Trophoblast cell (in vitro differentiated cells and primary cell): ENCODE results near the gene BRAF.

ENCODE experiments used
- DNase-seq, 2 donors: peaks; one replicate each; pipeline ENCODE4 v3.0.0-alpha.2; 2016
- H2AFZ ChIP-seq: 2 replicates; pipeline ENCODE4 v1.6.1; 2013; ENCODE audit warnings: low read length, moderate library complexity, mild to moderate bottlenecking; ENCODE audit not compliant: insufficient read depth, poor library complexity
- H2AK5ac ChIP-seq: 2 replicates; pipeline ENCODE4 v1.6.1; 2013; ENCODE audit warnings: mild to moderate bottlenecking, low read length
- H2BK120ac ChIP-seq: 2 replicates; pipeline ENCODE4 v1.6.1; 2013; ENCODE audit warnings: low read length, mild to moderate bottlenecking, moderate library complexity; ENCODE audit not compliant: insufficient read depth, poor library complexity
- H2BK12ac ChIP-seq: 2 replicates; pipeline ENCODE4 v1.6.1; 2013; ENCODE audit warnings: mild to moderate bottlenecking, low read length, moderate library complexity
- H2BK5ac ChIP-seq: 2 replicates; pipeline ENCODE4 v1.6.1; 2013; ENCODE audit warnings: low read length, low read depth, moderate library complexity, mild to moderate bottlenecking; ENCODE audit not compliant: poor library complexity
- H3K14ac ChIP-seq: 2 replicates; pipeline ENCODE4 v1.6.1; 2013; ENCODE audit warnings: mild to moderate bottlenecking, low read length
- H3K18ac ChIP-seq: 2 replicates; pipeline ENCODE4 v1.6.1; 2013; ENCODE audit warnings: mild to moderate bottlenecking, low read length
- H3K23ac ChIP-seq: 2 replicates; pipeline ENCODE4 v1.6.1; 2013; ENCODE audit warnings: low read length
- H3K27ac ChIP-seq: 2 replicates; pipeline ENCODE4 v1.5.1; 2013; ENCODE audit warnings: low read depth, mild to moderate bottlenecking, inconsistent platforms, low read length, moderate library complexity
- H3K27me3 ChIP-seq: 2 replicates; pipeline ENCODE4 v1.6.1; 2013; ENCODE audit warnings: inconsistent platforms, mild to moderate bottlenecking, low read length, moderate library complexity; ENCODE audit not compliant: insufficient read depth
- H3K36me3 ChIP-seq, 2 experiments: 1 replicate in 1 of 2; 2 replicates in 1 of 2; pipeline ENCODE4 v1.6.1; 2013; ENCODE audit warnings: low read length in 2 of 2, mild to moderate bottlenecking in 2 of 2, moderate library complexity in 1 of 2; ENCODE audit not compliant: insufficient read depth in 2 of 2, control insufficient read depth in 1 of 2
- H3K4ac ChIP-seq: 2 replicates; pipeline ENCODE4 v1.6.1; 2013; ENCODE audit warnings: low read depth, mild to moderate bottlenecking, low read length, moderate library complexity
- H3K4me1 ChIP-seq, 2 experiments: 1 replicate in 1 of 2; 2 replicates in 1 of 2; pipeline ENCODE4 v1.6.1; 2013; ENCODE audit warnings: low read length in 2 of 2, mild to moderate bottlenecking in 2 of 2, moderate library complexity in 1 of 2; ENCODE audit not compliant: insufficient read depth in 2 of 2, control insufficient read depth in 1 of 2
- H3K4me2 ChIP-seq: 2 replicates; pipeline ENCODE4 v1.6.1; 2013; ENCODE audit warnings: inconsistent platforms, mild to moderate bottlenecking, low read length, moderate library complexity
- H3K4me3 ChIP-seq: 2 replicates; pipeline ENCODE4 v1.5.1; 2013; ENCODE audit warnings: mild to moderate bottlenecking, low read depth, low read length, inconsistent platforms
- H3K79me1 ChIP-seq: one replicate; pipeline ENCODE4 v1.6.1; 2013; ENCODE audit warnings: low read length
- H3K79me2 ChIP-seq: 2 replicates; pipeline ENCODE4 v1.6.1; 2013; ENCODE audit warnings: low read length, mild to moderate bottlenecking; ENCODE audit not compliant: control insufficient read depth, insufficient read depth, poor library complexity
- H3K9ac ChIP-seq: 2 replicates; pipeline ENCODE4 v1.6.1; 2013; ENCODE audit warnings: mild to moderate bottlenecking, low read length
- H3K9me3 ChIP-seq: 2 replicates; pipeline ENCODE4 v1.6.1; 2013; ENCODE audit warnings: low read depth, mild to moderate bottlenecking, control low read depth, inconsistent platforms, low read length; ENCODE audit not compliant: insufficient read depth
- H4K12ac ChIP-seq: 2 replicates; pipeline ENCODE4 v1.6.1; 2013; ENCODE audit warnings: low read depth, mild to moderate bottlenecking, low read length, moderate library complexity
- H4K8ac ChIP-seq: 2 replicates; pipeline ENCODE4 v1.6.1; 2013; ENCODE audit warnings: low read depth, mild to moderate bottlenecking, low read length, moderate library complexity
- H4K91ac ChIP-seq: one replicate; pipeline ENCODE4 v1.6.1; 2013; ENCODE audit warnings: low read depth, mild to moderate bottlenecking, low read length, moderate library complexity
- WGBS: extraction: QIAGEN DNeasy Blood & Tissue Kit; methylation state at CpG from one replicate; pipeline ENCODE4 v1.1.7; 2013; ENCODE audit warnings: missing lambda C conversion rate; ENCODE audit not compliant: insufficient read length, insufficient coverage; ENCODE audit errors: extremely low coverage; 5-methylcytosine and 5-hydroxymethylcytosine counted together

BRAF gene

GRCh38 chr7:140696680-140697446 is 227.9 kb downstream of the BRAF start, which contains the start of gene NDUFB2:
TSS of gene NDUFB2 (plus strand) at chr7:140696708. CDS start at chr7:140696745, 37 bp downstream.
- no peak within 1 kb of the TSS for H3K23ac ChIP-seq
- peak within 1 kb of the TSS; percentile 97 for H2BK120ac ChIP-seq
- H3K4me3 ChIP-seq: peak within 1 kb of the TSS; percentile 94
- H3K9ac ChIP-seq: peak within 1 kb of the TSS; percentile 91
- peak within 1 kb of the TSS; percentile 94 for H3K27ac ChIP-seq
- H3K9me3 ChIP-seq: no peaks in the 10 kb centered on the region
- peak within 1 kb of the TSS; percentile 81 for H3K14ac ChIP-seq
- H4K8ac ChIP-seq: peak within 1 kb of the TSS; percentile 99
- peaks cover 0 to 5% of the 10 kb centered on the region in 2 experiments for H3K36me3 ChIP-seq
- peak within 1 kb of the TSS; percentile 99 for H2AFZ ChIP-seq
- no peaks in the 10 kb centered on the region for H3K27me3 ChIP-seq
- peak; percentile 33 to 71 for DNase-seq
- peak within 1 kb of the TSS; percentile 100 for H3K18ac ChIP-seq
- peak within 1 kb of the TSS; percentile 60 for H3K4me2 ChIP-seq
- peaks cover 12% of the 10 kb centered on the region for H3K79me1 ChIP-seq
- peaks cover 15% of the 10 kb centered on the region for H3K79me2 ChIP-seq
- peak within 1 kb of the TSS; percentile 99 for H4K12ac ChIP-seq
- H4K91ac ChIP-seq: peak within 1 kb of the TSS; percentile 95
- H2BK12ac ChIP-seq: no peak within 1 kb of the TSS
- H3K4ac ChIP-seq: peak within 1 kb of the TSS; percentile 89
- H2AK5ac ChIP-seq: no peak within 1 kb of the TSS
- no CpG with 5 or more reads among the region's 82 CpGs for WGBS
- peak within 1 kb of the TSS; percentile 93 for H2BK5ac ChIP-seq
- H3K4me1 ChIP-seq: peaks cover 5 to 8% of the 10 kb centered on the region in 2 experiments

GRCh38 chr7:140696024-140696679 is 228.6 kb downstream of the BRAF start:
- Histone ChIP-seq H2BK12ac (no peak overlapping the region), H3K23ac (no peak overlapping the region), H3K79me2 (peaks cover 15% of the 10 kb centered on the region), H3K14ac (peak overlapping the region; percentile 3), H2BK120ac (no peak overlapping the region), H3K4ac (no peak overlapping the region), H3K9me3 (no peaks in the 10 kb centered on the region), H4K8ac (peak overlapping the region; percentile 96), H3K4me3 (no peak overlapping the region), H3K79me1 (peaks cover 12% of the 10 kb centered on the region), H4K91ac (peak overlapping the region; percentile 49), H4K12ac (peak overlapping the region; percentile 85), H3K27ac (peak overlapping the region; percentile 94), H3K4me2 (peak overlapping the region; percentile 56), H3K4me1 (peaks cover 5 to 8% of the 10 kb centered on the region in 2 experiments), H2AFZ (peak overlapping the region; percentile 14), H3K27me3 (no peaks in the 10 kb centered on the region), H3K18ac (peak overlapping the region; percentile 63), H2BK5ac (peak overlapping the region; percentile 51), H3K9ac (no peak overlapping the region), H2AK5ac (no peak overlapping the region), H3K36me3 (peaks cover 4 to 8% of the 10 kb centered on the region in 2 experiments)
- WGBS: no CpG with 5 or more reads among the region's 23 CpGs
- DNase-seq: peak; percentile 88 to 93

DNA sequence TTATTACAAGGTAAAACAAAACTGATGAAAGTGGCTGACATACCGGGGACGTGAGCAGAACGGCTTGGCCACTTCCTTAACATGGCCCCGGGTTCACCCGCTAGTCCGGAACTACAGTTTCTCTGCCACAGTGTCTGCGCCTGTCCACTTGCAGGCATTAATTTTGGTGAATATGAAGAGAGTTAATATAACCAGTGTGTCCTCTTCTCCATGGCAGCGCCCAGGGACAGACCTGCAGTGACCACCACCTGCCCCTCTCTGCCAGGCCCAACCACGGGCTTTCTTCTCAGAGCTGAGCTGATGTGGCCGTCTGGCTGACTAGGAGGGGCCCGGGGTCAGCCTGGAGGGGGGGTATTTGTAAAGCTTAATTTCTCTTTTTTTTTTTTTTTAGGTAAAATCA is 229.3 kb downstream of the BRAF start:
- no peak overlapping the region for H4K91ac ChIP-seq
- peaks cover 5 to 8% of the 10 kb centered on the region in 2 experiments for H3K4me1 ChIP-seq
- H3K18ac ChIP-seq: no peak overlapping the region
- H3K4ac ChIP-seq: no peak overlapping the region
- no peaks in the 10 kb centered on the region for H3K27me3 ChIP-seq
- H3K9ac ChIP-seq: no peak overlapping the region
- no peak overlapping the region for H2BK5ac ChIP-seq
- peak overlapping the region; percentile 46 for H4K12ac ChIP-seq
- no peak overlapping the region for H2BK12ac ChIP-seq
- no peak overlapping the region for H4K8ac ChIP-seq
- H2AK5ac ChIP-seq: no peak overlapping the region
- no peak overlapping the region for H2AFZ ChIP-seq
- no peaks in the 10 kb centered on the region for H3K9me3 ChIP-seq
- H3K79me2 ChIP-seq: peaks cover 15% of the 10 kb centered on the region
- H3K14ac ChIP-seq: no peak overlapping the region
- no peak overlapping the region for H3K4me3 ChIP-seq
- no peak for DNase-seq
- no peak overlapping the region for H3K27ac ChIP-seq
- H3K79me1 ChIP-seq: peaks cover 12% of the 10 kb centered on the region
- H2BK120ac ChIP-seq: no peak overlapping the region
- no CpG with 5 or more reads among the region's 11 CpGs for WGBS
- H3K23ac ChIP-seq: no peak overlapping the region
- peaks cover 4 to 8% of the 10 kb centered on the region in 2 experiments for H3K36me3 ChIP-seq
- no peak overlapping the region for H3K4me2 ChIP-seq

GRCh38 chr7:140694592-140694991 is 230.1 kb downstream of the BRAF start:
- H3K27ac ChIP-seq: no peak overlapping the region
- WGBS: no CpG with 5 or more reads among the region's 6 CpGs
- H2AK5ac ChIP-seq: no peak overlapping the region
- no peak overlapping the region for H4K8ac ChIP-seq
- no peak overlapping the region for H3K4ac ChIP-seq
- no peak overlapping the region for H4K91ac ChIP-seq
- H3K4me1 ChIP-seq: peaks cover 5 to 8% of the 10 kb centered on the region in 2 experiments
- H3K79me1 ChIP-seq: peaks cover 12% of the 10 kb centered on the region
- H3K14ac ChIP-seq: no peak overlapping the region
- H3K27me3 ChIP-seq: no peaks in the 10 kb centered on the region
- DNase-seq: no peak
- H3K79me2 ChIP-seq: peaks cover 15% of the 10 kb centered on the region
- no peak overlapping the region for H3K9ac ChIP-seq
- H2BK120ac ChIP-seq: no peak overlapping the region
- no peak overlapping the region for H3K23ac ChIP-seq
- H2AFZ ChIP-seq: no peak overlapping the region
- H3K18ac ChIP-seq: no peak overlapping the region
- no peak overlapping the region for H2BK12ac ChIP-seq
- H4K12ac ChIP-seq: no peak overlapping the region
- H3K36me3 ChIP-seq: peaks cover 6 to 14% of the 10 kb centered on the region in 2 experiments
- no peak overlapping the region for H3K4me3 ChIP-seq
- no peaks in the 10 kb centered on the region for H3K9me3 ChIP-seq
- no peak overlapping the region for H2BK5ac ChIP-seq
- no peak overlapping the region for H3K4me2 ChIP-seq
